Astrocyte of the cerebellum (primary cell): ENCODE measurements around the gene TFAP2D.

ENCODE experiments used
- DNase-seq: peaks from one replicate; pipeline ENCODE4 v3.0.0-alpha.2; 2011; ENCODE audit warnings: low read depth
- H3K4me3 ChIP-seq: 2 replicates; pipeline ENCODE4 v1.5.1; 2011; ENCODE audit warnings: mild to moderate bottlenecking, low read depth, low read length, moderate library complexity
- in situ Hi-C: cut with HindIII; loops from 2 replicates; pipeline ENCODE4 v1.10.0; 2017; ENCODE audit warnings: low sequenced_read_pairs
- TF ChIP-seq, protein P1 (sequence below): IDR thresholded peaks from 2 replicates; pipeline ENCODE4 v1.5.1; 2012; ENCODE audit warnings: low read length, low read depth, moderate library complexity, mild to moderate bottlenecking; ENCODE audit errors: missing control alignments

Gene TFAP2D

DNA sequence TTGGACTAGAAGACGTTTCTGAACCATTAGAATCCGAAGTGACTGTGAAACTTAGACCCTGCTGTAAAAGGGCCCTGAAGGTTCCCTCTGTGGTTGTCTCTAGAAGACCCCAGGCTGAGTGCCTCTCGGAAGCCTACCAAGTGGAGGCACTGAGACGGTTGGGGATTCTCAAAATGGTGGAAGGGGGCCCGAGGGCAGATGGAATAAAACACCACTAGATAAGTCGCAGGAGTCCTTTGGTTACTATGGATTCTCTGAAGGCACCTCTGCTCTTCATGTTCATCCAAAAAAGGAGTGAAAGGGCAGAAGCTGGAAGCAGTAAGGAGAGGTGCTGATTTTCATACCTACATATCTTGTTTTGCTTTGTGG, 4.0 kb upstream of the TFAP2D start:
- TF ChIP-seq, protein P1, sequence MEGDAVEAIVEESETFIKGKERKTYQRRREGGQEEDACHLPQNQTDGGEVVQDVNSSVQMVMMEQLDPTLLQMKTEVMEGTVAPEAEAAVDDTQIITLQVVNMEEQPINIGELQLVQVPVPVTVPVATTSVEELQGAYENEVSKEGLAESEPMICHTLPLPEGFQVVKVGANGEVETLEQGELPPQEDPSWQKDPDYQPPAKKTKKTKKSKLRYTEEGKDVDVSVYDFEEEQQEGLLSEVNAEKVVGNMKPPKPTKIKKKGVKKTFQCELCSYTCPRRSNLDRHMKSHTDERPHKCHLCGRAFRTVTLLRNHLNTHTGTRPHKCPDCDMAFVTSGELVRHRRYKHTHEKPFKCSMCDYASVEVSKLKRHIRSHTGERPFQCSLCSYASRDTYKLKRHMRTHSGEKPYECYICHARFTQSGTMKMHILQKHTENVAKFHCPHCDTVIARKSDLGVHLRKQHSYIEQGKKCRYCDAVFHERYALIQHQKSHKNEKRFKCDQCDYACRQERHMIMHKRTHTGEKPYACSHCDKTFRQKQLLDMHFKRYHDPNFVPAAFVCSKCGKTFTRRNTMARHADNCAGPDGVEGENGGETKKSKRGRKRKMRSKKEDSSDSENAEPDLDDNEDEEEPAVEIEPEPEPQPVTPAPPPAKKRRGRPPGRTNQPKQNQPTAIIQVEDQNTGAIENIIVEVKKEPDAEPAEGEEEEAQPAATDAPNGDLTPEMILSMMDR = no peak
- in situ Hi-C loops = no loop called here
- H3K4me3 ChIP-seq = no peak overlapping the region
- DNase-seq = no peak

DNA sequence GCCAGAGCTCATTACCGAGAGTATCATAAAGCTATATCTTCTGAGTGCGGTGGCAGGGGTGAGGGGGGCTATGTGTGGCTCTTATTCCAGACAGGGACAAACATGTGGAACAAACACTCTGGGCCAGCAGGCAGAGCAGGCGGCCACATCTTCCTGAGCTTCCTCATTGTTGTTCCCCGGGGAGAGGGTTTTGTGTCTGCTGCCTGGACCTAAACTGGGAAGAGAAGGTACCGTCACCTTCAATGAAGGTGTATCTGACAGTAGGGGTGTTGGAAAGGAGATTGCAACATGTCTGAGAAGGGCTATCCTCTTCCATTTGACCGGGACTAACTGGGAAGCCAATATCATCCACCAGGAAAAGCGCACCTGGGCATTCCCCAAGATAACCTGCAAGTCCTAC, 1.6 kb upstream of the TFAP2D start:
- TF ChIP-seq, protein P1 = no peak
- no peak for DNase-seq
- H3K4me3 ChIP-seq = no peak overlapping the region
- in situ Hi-C loops = no loop called here

DNA sequence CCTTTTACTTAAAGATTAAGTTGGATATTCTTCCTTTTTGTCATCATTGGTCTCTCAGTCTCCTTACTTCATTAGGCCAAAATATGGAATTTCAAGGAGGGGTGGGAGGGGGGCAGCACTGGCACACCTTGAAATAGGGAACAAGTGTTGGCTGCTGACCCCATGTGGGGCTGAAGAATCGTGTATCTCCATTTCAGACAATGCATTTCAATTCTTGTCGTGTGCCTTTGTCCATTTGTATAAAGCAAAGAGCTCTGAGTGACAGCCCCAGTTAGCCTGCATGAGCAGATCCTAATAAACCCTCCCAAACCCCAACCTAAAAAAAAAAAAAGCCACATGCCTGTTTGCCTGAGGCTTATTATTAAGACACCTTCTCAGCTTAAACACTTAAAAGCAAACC, 1.0 kb upstream of the TFAP2D start:
- TF ChIP-seq, protein P1 = no peak
- no peak overlapping the region for H3K4me3 ChIP-seq
- in situ Hi-C loops = no loop called here
- DNase-seq = no peak

DNA sequence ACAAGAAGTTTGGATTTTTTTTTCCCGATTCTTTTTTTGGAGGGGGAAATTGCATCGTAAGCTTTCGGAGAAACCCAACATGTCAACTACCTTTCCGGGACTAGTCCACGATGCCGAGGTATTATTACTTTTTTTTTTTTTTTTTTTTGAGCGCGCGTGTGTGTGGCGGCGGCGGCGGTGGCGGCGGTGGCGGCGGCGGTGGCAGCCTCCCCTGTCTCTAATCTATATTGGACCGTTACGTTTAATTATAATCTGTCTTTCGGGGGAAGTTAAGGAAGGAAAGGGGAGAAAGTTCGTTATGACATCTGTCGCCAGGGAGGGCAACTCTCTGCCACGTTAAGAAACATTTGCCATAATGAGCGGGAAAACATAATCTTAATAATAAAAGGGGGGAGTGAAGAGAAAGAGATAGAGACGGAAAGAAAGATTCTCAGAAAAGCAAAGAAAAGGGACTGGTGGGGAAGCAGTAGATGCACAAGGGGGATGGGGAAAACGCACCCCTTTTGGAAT, 706 bp downstream of the TFAP2D start:
- in situ Hi-C loops = no loop called here
- TF ChIP-seq, protein P1 = no peak
- H3K4me3 ChIP-seq = no peak overlapping the region
- no peak for DNase-seq

DNA sequence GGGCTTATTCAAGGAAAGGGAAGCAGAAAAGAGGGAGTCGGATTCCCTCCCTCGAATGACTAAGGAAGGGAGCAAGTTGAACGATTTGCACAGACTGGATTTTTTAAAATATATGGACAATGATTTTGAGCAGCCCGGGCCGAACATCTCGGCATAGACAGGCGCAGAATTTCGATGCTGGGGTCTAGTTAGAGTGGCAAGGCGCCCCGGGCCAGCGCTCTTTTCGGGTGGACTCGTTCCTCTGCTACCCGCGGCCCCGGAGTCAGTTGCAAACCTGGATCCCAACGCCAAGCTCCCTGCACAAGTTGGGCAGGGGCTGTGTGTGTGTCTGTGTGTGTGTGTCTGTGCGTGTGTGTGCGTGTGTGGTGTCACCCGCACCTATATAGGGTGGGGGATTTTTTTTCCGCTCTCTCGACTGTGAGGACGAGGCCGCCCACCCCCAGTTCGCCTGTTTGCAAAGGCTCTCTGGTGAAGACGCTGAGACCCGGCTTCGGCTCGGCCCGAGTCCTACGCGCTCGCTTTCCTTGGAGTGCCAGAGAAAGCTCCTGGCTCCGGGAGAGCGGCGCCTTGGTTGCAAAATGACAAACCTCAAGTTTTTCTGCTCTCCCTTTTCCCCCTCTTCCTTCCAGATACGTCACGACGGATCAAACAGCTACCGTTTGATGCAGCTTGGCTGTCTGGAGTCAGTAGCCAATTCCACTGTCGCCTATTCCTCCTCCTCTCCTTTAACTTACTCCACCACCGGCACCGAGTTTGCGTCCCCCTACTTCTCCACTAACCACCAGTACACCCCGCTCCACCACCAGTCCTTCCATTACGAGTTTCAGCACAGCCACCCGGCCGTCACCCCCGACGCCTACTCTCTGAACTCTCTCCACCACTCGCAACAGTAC, 1.4 kb downstream of the TFAP2D start:
- TF ChIP-seq, protein P1 = no peak
- no peak overlapping the region for H3K4me3 ChIP-seq
- DNase-seq = no peak
- in situ Hi-C loops = no loop called here

DNA sequence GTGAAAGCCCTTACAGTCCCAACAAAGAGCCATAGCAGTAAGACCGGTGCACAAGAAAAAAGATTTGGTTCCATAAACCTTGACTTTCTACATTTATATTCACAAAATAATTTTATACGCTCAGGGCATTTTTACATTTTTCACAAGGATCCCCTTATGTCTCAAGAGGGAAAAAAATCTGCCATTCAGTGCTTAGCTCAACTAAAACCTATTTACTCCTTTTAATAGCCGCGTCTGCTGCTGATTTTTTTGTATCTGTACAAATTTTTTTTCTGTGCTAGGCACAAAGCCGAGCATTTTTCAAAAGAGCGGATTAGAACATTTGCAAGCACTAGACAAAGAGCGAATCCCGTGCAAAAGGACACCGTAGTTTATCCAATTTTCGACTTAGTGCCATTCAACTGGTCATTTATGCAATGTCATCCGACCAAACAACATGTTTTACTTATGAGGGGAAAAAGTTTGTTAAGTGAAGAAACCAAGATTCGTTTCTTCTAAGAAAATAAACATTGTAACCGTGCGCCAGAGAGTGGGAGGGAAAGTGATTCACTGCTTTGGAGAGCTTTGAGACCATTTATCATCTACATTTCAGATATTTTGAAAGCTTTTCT, 3.7 kb downstream of the TFAP2D start:
- H3K4me3 ChIP-seq = no peak overlapping the region
- in situ Hi-C loops = no loop called here
- no peak for DNase-seq
- TF ChIP-seq, protein P1 = no peak
